GM19193 (cell line): ENCODE measurements around the gene NACA2.

Source experiments
- POLR2A ChIP-seq: IDR thresholded peaks from 4 replicates; pipeline ENCODE4 v1.6.1; 2011; ENCODE audit not compliant: insufficient read depth, insufficient read length; ENCODE audit errors: extremely low read depth

NACA2 gene

DNA sequence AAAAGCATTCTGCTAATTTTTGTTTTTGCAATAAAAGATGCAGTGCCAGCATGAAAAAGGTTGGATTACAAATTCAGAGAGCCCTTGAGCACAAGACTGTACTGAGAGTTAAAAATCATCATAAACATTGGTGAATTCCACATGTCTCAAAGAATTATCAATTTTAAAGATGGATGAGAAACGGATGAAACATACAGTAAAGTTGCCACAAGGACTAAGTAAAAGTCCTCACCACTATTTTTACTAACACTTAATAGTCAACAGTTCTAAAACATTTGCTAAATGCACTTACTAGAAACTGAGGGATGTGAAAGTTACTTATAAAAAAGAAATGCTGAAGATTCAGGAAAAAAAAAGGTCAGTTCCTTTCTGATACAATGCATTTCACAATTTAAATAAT lies 25.8 kb upstream of the NACA2 start:
- no peak for TF ChIP-seq POLR2A

GRCh38 chr17:61614219-61614618 lies 23.2 kb upstream of the NACA2 start:
- no peak for TF ChIP-seq POLR2A

DNA sequence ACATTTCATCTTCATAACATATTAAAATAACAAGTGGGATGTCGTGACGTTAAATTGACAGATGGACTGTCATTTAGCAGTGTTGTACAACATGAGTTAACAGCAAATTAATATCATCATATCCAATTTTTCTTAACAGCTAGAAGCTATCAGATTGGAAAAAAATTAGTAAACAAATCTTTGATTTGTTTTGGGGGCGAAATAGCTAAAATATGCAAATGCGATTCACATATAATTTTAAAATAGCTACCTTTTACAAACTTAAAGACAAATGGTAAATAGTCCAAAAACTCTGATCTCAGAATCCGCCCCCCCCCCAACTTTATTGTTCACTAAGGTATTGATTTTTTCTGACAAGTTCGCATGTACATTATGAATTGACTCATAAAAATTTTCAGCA lies 20.3 kb upstream of the NACA2 start:
- TF ChIP-seq POLR2A = no peak

- TF ChIP-seq POLR2A = no peak
These were observed 14.7 kb upstream of the NACA2 start for GRCh38 chr17:61605692-61606091.

- TF ChIP-seq POLR2A = no peak
These were observed 10.3 kb upstream of the NACA2 start for GRCh38 chr17:61601297-61601696.

DNA sequence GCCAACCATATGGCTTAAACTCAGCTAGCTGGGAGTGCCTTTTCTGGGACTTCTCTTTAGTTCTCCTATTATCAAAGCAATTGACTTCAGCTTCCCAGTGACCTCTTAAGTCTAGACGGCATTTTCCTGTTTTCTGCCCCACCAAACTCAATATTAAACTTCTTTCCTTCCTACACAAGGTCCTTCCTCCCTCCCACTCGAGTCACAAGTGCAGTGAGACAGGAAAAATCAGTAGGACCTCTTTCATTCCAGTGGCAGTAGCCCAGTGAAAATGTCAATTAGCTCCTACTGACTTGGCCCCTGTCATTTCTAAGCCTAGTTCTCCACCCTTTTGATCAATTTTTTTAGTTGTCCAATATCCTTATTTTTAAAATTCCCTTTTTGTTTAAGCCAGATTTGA lies 9.6 kb upstream of the NACA2 start:
- TF ChIP-seq POLR2A = no peak

DNA sequence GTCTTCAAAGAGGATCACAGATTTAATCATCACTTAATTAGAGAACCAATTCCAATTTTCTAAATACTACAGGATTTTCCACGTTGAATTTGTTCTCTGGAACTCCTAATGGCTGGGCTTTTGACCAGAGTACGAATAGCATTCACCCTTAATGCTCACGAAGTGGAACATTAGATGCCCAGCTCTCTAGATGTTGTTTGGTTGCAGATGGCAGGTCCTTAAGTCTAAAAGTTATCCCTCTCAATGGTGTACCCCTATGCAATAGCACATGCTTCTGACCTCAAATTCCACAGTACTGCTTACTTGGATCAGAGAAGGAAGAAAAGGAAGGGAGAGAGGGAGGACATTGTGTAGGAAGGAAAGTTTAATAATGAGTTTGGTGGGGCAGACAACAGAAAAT lies 8.6 kb upstream of the NACA2 start:
- no peak for TF ChIP-seq POLR2A

GRCh38 chr17:61598014-61598413 lies 7.0 kb upstream of the NACA2 start:
- TF ChIP-seq POLR2A = no peak

- no peak for TF ChIP-seq POLR2A
These were observed 6.6 kb upstream of the NACA2 start for GRCh38 chr17:61597607-61598006.

- no peak for TF ChIP-seq POLR2A
These were observed 4.6 kb upstream of the NACA2 start for GRCh38 chr17:61595418-61596186.

DNA sequence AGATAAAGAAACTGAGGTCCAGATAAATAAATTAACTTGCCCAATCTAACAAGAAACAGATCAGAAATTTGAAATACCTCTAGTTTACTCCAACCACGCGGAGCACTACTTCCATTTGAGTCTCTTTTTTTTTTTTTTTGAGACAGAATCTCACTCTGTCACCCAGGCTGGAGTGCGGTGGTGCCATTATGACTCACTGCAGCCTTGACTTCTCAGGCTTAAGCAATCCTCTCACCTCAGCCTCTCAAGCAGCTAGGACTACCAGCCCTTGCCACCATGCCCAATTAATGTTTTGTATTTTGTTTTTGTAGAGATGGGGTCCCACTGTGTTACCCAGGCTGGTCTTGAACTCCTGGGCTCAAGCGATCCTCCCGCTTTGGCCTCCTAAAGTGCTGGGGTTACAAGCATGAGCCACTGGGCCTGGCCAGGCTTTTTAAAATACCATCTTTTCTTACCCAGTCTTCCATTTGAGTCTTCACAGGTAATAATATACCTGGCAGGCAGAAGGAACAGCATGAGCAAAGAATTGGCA lies 3.3 kb upstream of the NACA2 start:
- no peak for TF ChIP-seq POLR2A

- no peak for TF ChIP-seq POLR2A
These were observed 2.4 kb upstream of the NACA2 start for GRCh38 chr17:61593426-61593825.

GRCh38 chr17:61591930-61592329 lies 911 bp upstream of the NACA2 start:
- no peak for TF ChIP-seq POLR2A

- TF ChIP-seq POLR2A = no peak
These were observed 1.0 kb downstream of the NACA2 start for GRCh38 chr17:61589990-61590389.

DNA sequence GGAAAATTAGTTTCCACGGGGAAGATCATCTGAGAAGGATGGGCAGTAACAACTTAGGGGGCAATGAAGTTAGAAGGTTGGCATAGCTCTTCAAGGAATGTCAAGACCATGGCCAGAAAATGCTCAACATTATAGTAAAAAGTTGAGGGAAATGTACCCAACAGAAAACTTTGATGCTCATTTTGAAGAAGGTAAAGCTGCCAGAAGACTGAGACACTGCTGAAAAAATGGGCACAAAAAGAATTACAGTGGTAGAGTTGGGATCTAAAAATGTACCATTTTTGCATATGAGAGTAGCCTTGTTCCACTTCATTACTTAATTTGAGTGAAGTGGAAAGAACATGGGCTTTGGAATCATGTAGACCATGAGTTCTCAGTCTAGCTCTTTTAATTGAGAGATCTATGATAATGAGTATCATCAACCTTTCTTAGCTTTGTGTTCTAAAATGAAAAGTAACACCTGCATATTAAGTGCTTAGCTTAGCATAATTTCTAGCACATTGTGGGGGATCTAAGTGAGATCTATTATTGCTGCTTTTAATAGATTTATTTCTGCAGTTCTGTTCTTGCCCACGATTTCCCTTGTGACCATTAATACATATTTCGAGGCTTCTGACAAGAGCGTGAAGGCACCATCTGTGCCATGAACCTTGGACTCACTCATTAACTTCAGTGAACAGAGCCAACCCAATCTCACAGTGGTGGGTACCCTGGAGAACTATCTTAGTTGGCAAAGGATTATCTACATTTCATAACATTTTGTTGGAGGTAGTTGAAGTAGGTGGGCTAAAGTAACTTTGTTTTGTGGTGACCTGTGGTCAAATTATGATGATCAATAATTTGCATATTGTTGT lies 3.0 kb downstream of the NACA2 start:
- no peak for TF ChIP-seq POLR2A

- TF ChIP-seq POLR2A = no peak
These were observed 3.8 kb downstream of the NACA2 start for GRCh38 chr17:61587242-61587641.
